DOHH2 (cell line): ENCODE measurements around the gene GSTA5.

Experiments used
- EZH2phosphoT487 ChIP-seq: fragments of 200-600 bp; sonication (generic); IDR thresholded peaks from 2 replicates; pipeline ENCODE4 v1.6.1; 2017; ENCODE audit warnings: borderline replicate concordance, mild to moderate bottlenecking, antibody characterized with exemption, low read length, moderate library complexity, mixed read lengths
- TF ChIP-seq, protein P1 (sequence below): fragments of 200-600 bp; sonication (generic); IDR thresholded peaks from one replicate; pipeline ENCODE4 v1.5.1; 2014; ENCODE audit warnings: antibody characterized with exemption, mild to moderate bottlenecking, low read depth, low read length; ENCODE audit not compliant: poor library complexity, severe bottlenecking

DNA sequence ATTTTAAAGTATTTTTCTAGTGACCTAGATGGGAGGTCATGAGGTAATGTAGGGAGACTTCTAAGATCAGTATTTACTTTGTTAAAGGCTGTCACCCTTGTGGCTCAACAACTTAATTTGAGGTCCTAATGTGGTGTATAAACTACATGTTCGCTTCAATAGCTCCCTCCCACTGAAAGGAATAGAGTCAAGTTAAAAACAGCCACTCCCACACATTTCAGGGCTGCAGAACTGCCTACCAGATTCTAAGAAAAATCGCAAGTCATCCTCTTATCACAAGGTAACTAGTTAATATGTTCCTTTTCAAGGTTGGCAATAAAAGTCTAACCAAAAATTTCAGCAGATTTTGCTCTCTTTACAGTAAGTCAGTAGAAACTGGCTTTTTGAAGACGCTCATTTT lies 52.1 kb downstream of the GSTA5 start:
- TF ChIP-seq, protein P1, sequence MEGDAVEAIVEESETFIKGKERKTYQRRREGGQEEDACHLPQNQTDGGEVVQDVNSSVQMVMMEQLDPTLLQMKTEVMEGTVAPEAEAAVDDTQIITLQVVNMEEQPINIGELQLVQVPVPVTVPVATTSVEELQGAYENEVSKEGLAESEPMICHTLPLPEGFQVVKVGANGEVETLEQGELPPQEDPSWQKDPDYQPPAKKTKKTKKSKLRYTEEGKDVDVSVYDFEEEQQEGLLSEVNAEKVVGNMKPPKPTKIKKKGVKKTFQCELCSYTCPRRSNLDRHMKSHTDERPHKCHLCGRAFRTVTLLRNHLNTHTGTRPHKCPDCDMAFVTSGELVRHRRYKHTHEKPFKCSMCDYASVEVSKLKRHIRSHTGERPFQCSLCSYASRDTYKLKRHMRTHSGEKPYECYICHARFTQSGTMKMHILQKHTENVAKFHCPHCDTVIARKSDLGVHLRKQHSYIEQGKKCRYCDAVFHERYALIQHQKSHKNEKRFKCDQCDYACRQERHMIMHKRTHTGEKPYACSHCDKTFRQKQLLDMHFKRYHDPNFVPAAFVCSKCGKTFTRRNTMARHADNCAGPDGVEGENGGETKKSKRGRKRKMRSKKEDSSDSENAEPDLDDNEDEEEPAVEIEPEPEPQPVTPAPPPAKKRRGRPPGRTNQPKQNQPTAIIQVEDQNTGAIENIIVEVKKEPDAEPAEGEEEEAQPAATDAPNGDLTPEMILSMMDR: no peak
- no peak for TF ChIP-seq EZH2phosphoT487
